K562 (cell line): Measurements from ENCODE around the gene RGS7. TPM values are rescaled to one million over a fixed set of nuclear protein-coding genes. Genes with fewer than 3 reads are reported as not detected.

ENCODE experiments used
- ATAC-seq: fragments of 200-7000 bp; cut with Tn5 transposase; 3 replicates; pipeline ENCODE4 v1.9.1; 2020; ENCODE audit warnings: moderate library complexity
- BruUV-seq: library from RNA; stranded (reverse); fragments of 400-500 nt; replicated peaks from 2 replicates; lab custom pipeline; 2021; lab: Mats Ljungman, UMichigan
- CTCF ChIA-PET: fragments of 300-600 bp; formaldehyde crosslinking; extraction: SDS; loops from one replicate; lab custom pipeline; 2021; ENCODE audit warnings: low intra/inter-chr PET ratio; lab: Yijun Ruan, JAX
- POLR2A ChIA-PET: fragments of 300-600, 350-650 bp; sonication (Branson Sonifier 250); formaldehyde crosslinking; extraction: SDS; loops from one replicate; lab custom pipeline; 2021; ENCODE audit warnings: antibody characterized with exemption, inconsistent platforms; lab: Yijun Ruan, JAX
- DNase-seq, 4 experiments: peaks; one replicate each; pipeline versions ENCODE4 v3.0.0 to v3.0.0-alpha.2; 2011 to 2018; ENCODE audit warnings: low spot score in 3 of 4, mixed read lengths in 3 of 4; ENCODE audit errors: extremely low read depth in 1 of 4
- FAIRE-seq: peaks from 2 replicates; lab custom pipeline; 2011; peaks lifted over from hg19 to GRCh38; lab: Jason Lieb, UNC
- H2AFZ ChIP-seq: 2 replicates; pipeline ENCODE4 v1.6.0; 2011; ENCODE audit warnings: low read depth, low read length, control low read depth, inconsistent platforms
- H3K27ac ChIP-seq: fragments of 200-600 bp; 3 replicates; pipeline ENCODE4 v1.8.0; 2011; ENCODE audit warnings: low read depth, mild to moderate bottlenecking, control low read depth, inconsistent platforms, low read length, moderate library complexity, mixed read lengths; ENCODE audit errors: extremely low read depth
- H3K27me3 ChIP-seq, 2 experiments: fragments of 300-600 bp in 1 of 2; 2 replicates in 1 of 2; 3 replicates in 1 of 2; pipeline versions ENCODE4 v1.6.0 to v1.8.0; 2011; ENCODE audit warnings: inconsistent platforms in 2 of 2, low read length in 2 of 2, mild to moderate bottlenecking in 1 of 2, mixed read lengths in 1 of 2, moderate library complexity in 1 of 2; ENCODE audit not compliant: control insufficient read depth in 2 of 2, insufficient read depth in 2 of 2
- H3K36me3 ChIP-seq: fragments of 300-600 bp; 3 replicates; pipeline ENCODE4 v1.8.0; 2011; ENCODE audit warnings: mild to moderate bottlenecking, low read length, inconsistent platforms; ENCODE audit not compliant: control insufficient read depth, insufficient read depth
- H3K4me1 ChIP-seq, 2 experiments: fragments of 200-600 bp in 1 of 2; replicated peaks in 1 of 2; 2 replicates in 1 of 2; 3 replicates in 1 of 2; pipeline versions ENCODE4 v1.5.1 to v1.8.0; 2011; ENCODE audit warnings: inconsistent platforms in 2 of 2, low read length in 2 of 2, mild to moderate bottlenecking in 1 of 2, mixed read lengths in 1 of 2, moderate library complexity in 1 of 2; ENCODE audit not compliant: control insufficient read depth in 2 of 2, insufficient read depth in 2 of 2
- H3K4me2 ChIP-seq: 2 replicates; pipeline ENCODE4 v1.6.1; 2011; ENCODE audit warnings: low read length, control low read depth, inconsistent platforms, mixed read lengths; ENCODE audit not compliant: insufficient read depth
- H3K4me3 ChIP-seq: fragments of 200-600 bp; sonication (generic), shearing (Covaris generic); 2 replicates; pipeline ENCODE4 v1.5.1; 2016; ENCODE audit warnings: control low read depth, inconsistent platforms
- H3K79me2 ChIP-seq: fragments of 200-600 bp; 3 replicates; pipeline ENCODE4 v1.8.0; 2011; ENCODE audit warnings: low read length, inconsistent platforms; ENCODE audit not compliant: control insufficient read depth, insufficient read depth
- H3K9ac ChIP-seq, 2 experiments: 2 replicates each; pipeline versions ENCODE4 v1.6.0 to v1.6.1; 2011; ENCODE audit warnings: low read depth in 2 of 2, low read length in 2 of 2, control low read depth in 1 of 2, inconsistent platforms in 1 of 2, mild to moderate bottlenecking in 1 of 2, mixed read lengths in 1 of 2; ENCODE audit not compliant: insufficient read depth in 1 of 2
- H3K9me1 ChIP-seq: one replicate; pipeline ENCODE4 v1.6.0; 2011; ENCODE audit warnings: inconsistent platforms, mild to moderate bottlenecking, low read length, moderate library complexity; ENCODE audit not compliant: control insufficient read depth, insufficient read depth
- H3K9me3 ChIP-seq: replicated peaks from 2 replicates; pipeline ENCODE4 v1.5.1; 2011; ENCODE audit warnings: low read depth, low read length, inconsistent platforms; ENCODE audit not compliant: control insufficient read depth, insufficient read depth
- H4K20me1 ChIP-seq: replicated peaks from 2 replicates; pipeline ENCODE4 v1.6.1; 2011; ENCODE audit warnings: low read length, inconsistent platforms, mixed read lengths; ENCODE audit not compliant: control insufficient read depth, insufficient read depth
- ARNT ChIP-seq, 2 experiments: fragments of 450-650 bp; IDR thresholded peaks; 2 replicates each; pipeline ENCODE4 v1.6.1; 2016; ENCODE audit warnings: mild to moderate bottlenecking in 1 of 2
- CC2D1A ChIP-seq: fragments of 450-650 bp; IDR thresholded peaks from 2 replicates; pipeline ENCODE4 v1.6.1; 2017; ENCODE audit warnings: mild to moderate bottlenecking
- DNMT1 ChIP-seq: fragments of 450-650 bp; IDR thresholded peaks from 2 replicates; pipeline ENCODE4 v1.6.1; 2016; ENCODE audit warnings: antibody characterized with exemption, mild to moderate bottlenecking
- EZH2 ChIP-seq: IDR thresholded peaks from 2 replicates; pipeline ENCODE4 v1.6.1; 2012; ENCODE audit warnings: low read depth, mild to moderate bottlenecking, inconsistent platforms, low read length, borderline replicate concordance
- IFI16 ChIP-seq: fragments of 250-450 bp; sonication (Bioruptor Pico); IDR thresholded peaks from 2 replicates; pipeline ENCODE4 v2.1.2; 2022; ENCODE audit warnings: mild to moderate bottlenecking, inconsistent platforms
- MGA ChIP-seq: fragments of 450-650 bp; IDR thresholded peaks from 2 replicates; pipeline ENCODE4 v1.6.1; 2016; ENCODE audit warnings: mild to moderate bottlenecking, moderate library complexity
- PRPF4 ChIP-seq: fragments of 200-400 bp; formaldehyde crosslinking; IDR thresholded peaks from one replicate; pipeline ENCODE4 v1.6.1; 2017; ENCODE audit warnings: low read length, low read depth, mild to moderate bottlenecking; ENCODE audit not compliant: insufficient read depth, poor library complexity, severe bottlenecking
- RHOXF2B ChIP-seq: fragments of 250-450 bp; sonication (Bioruptor Pico); conservative IDR thresholded peaks from 2 replicates; pipeline ENCODE4 v1.5.1; 2021
- SUPT5H ChIP-seq: fragments of 450-650 bp; IDR thresholded peaks from 2 replicates; pipeline ENCODE4 v1.6.1; 2016
- ZNF41 ChIP-seq: fragments of 250-450 bp; sonication (Bioruptor Pico); conservative IDR thresholded peaks from 2 replicates; pipeline ENCODE4 v1.4.0; 2020; ENCODE audit warnings: mild to moderate bottlenecking
- WGBS: fragments of 100-300 bp; shearing (Covaris generic); methylation state at CpG from one replicate; pipeline ENCODE4 v1.1.6; 2016; ENCODE audit warnings: low coverage, mixed read lengths; ENCODE audit not compliant: insufficient coverage; ENCODE audit errors: missing lambda C conversion rate; 5-methylcytosine and 5-hydroxymethylcytosine counted together
- in situ Hi-C: fragments of 300-500 bp; cut with MboI; formaldehyde crosslinking; loops from 4 replicates; pipeline ENCODE4 v1.15.0; 2018; ENCODE audit warnings: inconsistent platforms, mixed read lengths
- intact Hi-C: fragments of 100-400 bp; cut with micrococcal nuclease; formaldehyde crosslinking; loops from 2 replicates; pipeline ENCODE4 v1.14.2; 2022
- polyA plus RNA-seq, 8 experiments: library from polyadenylated mRNA; depleted of rRNA in 4 of 8; stranded (reverse) in 5 of 8; unstranded in 3 of 8; fragments of >200 nt; fragmentation: Nextera tagmentation in 2 of 8; fragmentation: Illumina TruSeq in 1 of 8; extraction: Ambion mirVana in 2 of 8; extraction: Trizol in 1 of 8; gene quantifications; 2 replicates each; pipeline versions ENCODE4 v1.2.1 to v1.2.3, GENCODE V29; 2011 to 2014; ENCODE audit warnings: inconsistent platforms in 1 of 8, missing spikeins in 1 of 8
- total RNA-seq, 7 experiments: library from RNA; depleted of rRNA in 6 of 7; stranded (reverse); fragments of >200 nt in 6 of 7; fragmentation: Illumina TruSeq in 2 of 7; extraction: Trizol in 2 of 7; gene quantifications; 2 replicates each; pipeline versions ENCODE4 v1.2.1 to v1.2.3, GENCODE V29; 2011 to 2021; ENCODE audit warnings: low replicate concordance in 1 of 7
- TF ChIP-seq, protein P1 (sequence below): IDR thresholded peaks from 2 replicates; pipeline ENCODE4 v1.6.1; 2011; ENCODE audit warnings: borderline replicate concordance, low read depth, mild to moderate bottlenecking, moderate library complexity, low read length; ENCODE audit not compliant: insufficient read depth, poor library complexity, severe bottlenecking

Gene RGS7
- total and polyA plus RNA-seq, 9 of the 15 experiments (the other 6 are each of a cell fraction or from before 2014, with no cell fraction given): not detected

DNA sequence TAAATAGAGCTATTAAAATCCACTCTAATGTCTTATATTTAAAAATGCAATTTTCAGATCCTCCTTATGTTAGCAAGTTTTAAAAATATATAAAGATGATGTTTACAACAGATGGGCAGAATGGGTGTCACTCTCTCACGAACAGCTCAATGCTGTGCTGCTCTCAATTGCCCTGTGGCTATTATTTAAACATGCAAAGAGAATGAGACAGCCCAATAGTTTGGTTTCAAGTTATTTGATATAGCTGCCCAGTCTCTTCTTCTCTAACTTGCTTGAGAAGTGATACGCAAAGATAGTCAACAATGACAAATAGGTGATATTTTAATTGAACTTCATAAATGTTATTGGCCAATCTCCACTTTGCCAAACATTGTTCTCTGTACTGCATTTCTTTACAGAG, 545.7 kb downstream of the RGS7 start:
- WGBS: 0% methylated on average over 2 of the region's 2 CpGs
- Histone ChIP-seq H3K9me1 (no peaks in the 10 kb centered on the region), H3K27me3 (no peaks in the 10 kb centered on the region), H3K9ac (no peak overlapping the region), H3K79me2 (no peaks in the 10 kb centered on the region), H3K4me3 (no peak overlapping the region), H3K9me3 (no peaks in the 10 kb centered on the region; the same call in 1 of the 2 replicates), H3K4me2 (no peak overlapping the region), H3K4me1 (no peaks in the 10 kb centered on the region), H4K20me1 (no peaks in the 10 kb centered on the region), H3K27ac (no peak overlapping the region), H3K36me3 (no peaks in the 10 kb centered on the region), H2AFZ (no peak overlapping the region)
- ATAC-seq (no peak), FAIRE-seq (no peak), DNase-seq (no peak)
- intact Hi-C loops: no loop called here
- CTCF ChIA-PET: no interaction called here
- POLR2A ChIA-PET: no interaction called here
- in situ Hi-C loops: no loop called here
- BruUV-seq: no TSS peak
- TF ChIP-seq MGA: no peak
- TF ChIP-seq, protein P1, sequence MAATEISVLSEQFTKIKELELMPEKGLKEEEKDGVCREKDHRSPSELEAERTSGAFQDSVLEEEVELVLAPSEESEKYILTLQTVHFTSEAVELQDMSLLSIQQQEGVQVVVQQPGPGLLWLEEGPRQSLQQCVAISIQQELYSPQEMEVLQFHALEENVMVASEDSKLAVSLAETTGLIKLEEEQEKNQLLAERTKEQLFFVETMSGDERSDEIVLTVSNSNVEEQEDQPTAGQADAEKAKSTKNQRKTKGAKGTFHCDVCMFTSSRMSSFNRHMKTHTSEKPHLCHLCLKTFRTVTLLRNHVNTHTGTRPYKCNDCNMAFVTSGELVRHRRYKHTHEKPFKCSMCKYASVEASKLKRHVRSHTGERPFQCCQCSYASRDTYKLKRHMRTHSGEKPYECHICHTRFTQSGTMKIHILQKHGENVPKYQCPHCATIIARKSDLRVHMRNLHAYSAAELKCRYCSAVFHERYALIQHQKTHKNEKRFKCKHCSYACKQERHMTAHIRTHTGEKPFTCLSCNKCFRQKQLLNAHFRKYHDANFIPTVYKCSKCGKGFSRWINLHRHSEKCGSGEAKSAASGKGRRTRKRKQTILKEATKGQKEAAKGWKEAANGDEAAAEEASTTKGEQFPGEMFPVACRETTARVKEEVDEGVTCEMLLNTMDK: no peak
- no peak for TF ChIP-seq RHOXF2B (CRISPR knock-in tag)
- no peak for TF ChIP-seq ARNT (IDR thresholded peaks at IDR 0.05)
- no peak for TF ChIP-seq DNMT1
- no peak for TF ChIP-seq IFI16 (CRISPR knock-in tag)
- no peak for TF ChIP-seq ZNF41 (CRISPR knock-in tag)
- TF ChIP-seq SUPT5H: no peak
- no peak for TF ChIP-seq PRPF4
- no peak for TF ChIP-seq EZH2
- no peak for TF ChIP-seq CC2D1A
